GM12865 (cell line): ENCODE measurements around the gene STING1.
A peak's percentile ranks its signal among the peaks of the same experiment; 100 is the strongest.
"Not testable (repeated sequence)": the region's sequence is repeated elsewhere in the genome, so short reads cannot be mapped to it uniquely, and the experiment has no call there.

Experiments
- DNase-seq: peaks from one replicate; pipeline ENCODE4 v3.0.0; 2010; ENCODE audit warnings: low read depth
- H3K4me3 ChIP-seq: 2 replicates; pipeline ENCODE4 v1.5.1; 2011; ENCODE audit warnings: mild to moderate bottlenecking, low read depth, low read length, control low read depth
- TF ChIP-seq, protein P1 (sequence below): IDR thresholded peaks from 2 replicates; pipeline ENCODE4 v1.5.1; 2011; ENCODE audit warnings: low read length, control low read depth, low read depth, inconsistent platforms; ENCODE audit not compliant: insufficient read depth; ENCODE audit errors: missing control alignments

Gene STING1

DNA sequence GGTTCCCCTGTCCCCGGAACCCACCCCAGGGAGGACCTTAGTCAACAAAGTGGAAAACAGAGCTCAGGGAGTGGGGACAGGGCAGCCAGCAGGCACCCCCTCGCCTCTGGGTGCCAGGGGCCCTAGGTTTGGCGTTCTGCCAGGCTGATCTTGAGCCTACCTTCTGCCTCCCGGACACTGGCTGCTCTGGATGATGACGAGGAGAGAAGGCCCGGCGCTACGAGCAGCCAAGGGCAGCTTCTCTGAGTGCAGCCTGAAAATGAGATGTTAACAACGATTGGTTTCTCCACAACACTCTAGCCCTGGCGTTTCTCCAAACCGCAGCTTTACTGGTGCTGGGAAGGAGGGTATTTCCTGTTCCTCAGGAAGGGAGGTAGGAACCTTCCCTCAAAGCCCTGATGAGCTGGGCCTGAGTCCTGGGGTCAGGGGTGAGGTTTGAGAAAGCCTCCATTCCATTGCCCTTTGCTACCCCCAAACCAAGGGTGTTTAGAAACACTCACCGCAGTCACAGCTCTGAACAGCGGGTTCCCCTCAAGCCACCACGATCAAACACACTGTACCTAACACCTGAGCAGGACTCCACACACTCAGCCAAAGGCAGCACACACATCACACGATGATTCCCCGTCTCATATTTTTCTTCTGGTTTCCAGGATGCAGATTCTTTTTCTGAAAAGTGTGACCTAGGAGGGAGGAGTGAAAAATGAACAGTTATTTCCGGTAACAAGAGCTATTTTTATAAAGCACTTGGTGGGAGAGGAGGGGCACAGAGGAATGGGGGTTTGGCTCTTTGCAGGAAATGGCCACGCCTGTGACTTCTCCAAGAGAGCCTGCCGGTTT lies at the start of gene STING1:
STING1 (minus strand) TSS at position 709 of the 840 bp plus-strand sequence. CDS start 1,054 bp downstream, outside the sequence.
- TF ChIP-seq, protein P1, sequence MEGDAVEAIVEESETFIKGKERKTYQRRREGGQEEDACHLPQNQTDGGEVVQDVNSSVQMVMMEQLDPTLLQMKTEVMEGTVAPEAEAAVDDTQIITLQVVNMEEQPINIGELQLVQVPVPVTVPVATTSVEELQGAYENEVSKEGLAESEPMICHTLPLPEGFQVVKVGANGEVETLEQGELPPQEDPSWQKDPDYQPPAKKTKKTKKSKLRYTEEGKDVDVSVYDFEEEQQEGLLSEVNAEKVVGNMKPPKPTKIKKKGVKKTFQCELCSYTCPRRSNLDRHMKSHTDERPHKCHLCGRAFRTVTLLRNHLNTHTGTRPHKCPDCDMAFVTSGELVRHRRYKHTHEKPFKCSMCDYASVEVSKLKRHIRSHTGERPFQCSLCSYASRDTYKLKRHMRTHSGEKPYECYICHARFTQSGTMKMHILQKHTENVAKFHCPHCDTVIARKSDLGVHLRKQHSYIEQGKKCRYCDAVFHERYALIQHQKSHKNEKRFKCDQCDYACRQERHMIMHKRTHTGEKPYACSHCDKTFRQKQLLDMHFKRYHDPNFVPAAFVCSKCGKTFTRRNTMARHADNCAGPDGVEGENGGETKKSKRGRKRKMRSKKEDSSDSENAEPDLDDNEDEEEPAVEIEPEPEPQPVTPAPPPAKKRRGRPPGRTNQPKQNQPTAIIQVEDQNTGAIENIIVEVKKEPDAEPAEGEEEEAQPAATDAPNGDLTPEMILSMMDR = no peak
- peak; percentile 77 for DNase-seq
- H3K4me3 ChIP-seq = peak within 1 kb of the TSS; percentile 73

DNA sequence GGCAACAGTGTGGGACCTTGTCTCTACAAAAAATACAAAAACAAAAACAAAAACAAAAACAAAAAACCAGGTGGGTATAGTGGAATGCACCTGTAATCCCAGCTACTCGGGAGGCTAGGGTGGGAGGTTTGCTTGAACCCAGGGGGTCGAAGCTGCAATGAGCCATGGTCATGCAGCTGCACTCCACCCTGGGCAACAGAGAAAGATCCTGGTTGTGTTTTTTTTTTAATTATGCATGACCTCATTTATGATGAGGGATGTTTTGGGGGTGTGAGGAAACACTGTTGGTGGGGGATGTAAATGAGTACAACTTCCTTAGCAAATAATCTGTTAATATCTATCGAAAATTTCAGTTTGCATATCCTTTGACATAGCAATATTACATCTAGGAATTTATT lies 49.2 kb upstream of the STING1 start:
- TF ChIP-seq, protein P1 = no peak
- peak overlapping the region; percentile 72 for H3K4me3 ChIP-seq
- no peak for DNase-seq

DNA sequence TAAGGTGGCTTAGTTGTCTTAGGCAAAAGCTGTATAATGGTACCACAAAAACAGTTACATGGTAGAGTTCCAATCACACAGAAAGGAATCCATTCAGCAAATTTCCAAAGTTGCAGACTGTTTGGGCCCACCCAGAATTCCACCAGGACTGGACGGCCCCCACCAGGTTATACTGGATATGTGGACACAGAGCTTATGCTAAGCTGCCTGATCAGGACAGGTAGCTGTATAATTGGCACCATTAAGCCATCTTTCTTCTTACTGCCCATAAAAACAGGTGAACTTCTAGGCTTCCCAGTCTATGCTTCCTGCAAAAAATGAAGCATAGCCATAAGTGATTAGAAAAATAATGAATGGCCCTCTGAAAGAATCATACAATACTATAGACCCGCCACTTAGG lies 47.5 kb upstream of the STING1 start:
- not testable (repeated sequence) for DNase-seq
- peak overlapping the region; percentile 72 for H3K4me3 ChIP-seq

GRCh38 chr5:139528695-139529094 lies 46.1 kb upstream of the STING1 start:
- peak overlapping the region; percentile 72 for H3K4me3 ChIP-seq

GRCh38 chr5:139527896-139528467 lies 45.4 kb upstream of the STING1 start:
- peak overlapping the region; percentile 72 for H3K4me3 ChIP-seq
- DNase-seq = not testable (repeated sequence)

More at GRCh38 chr5:139528695-139529094, 46.1 kb upstream of the STING1 start:
- not testable (repeated sequence) for DNase-seq

- peak overlapping the region; percentile 72 for H3K4me3 ChIP-seq
- peak; percentile 54 for DNase-seq
Measured at GRCh38 chr5:139527090-139527470, 44.5 kb upstream of the STING1 start.

DNA sequence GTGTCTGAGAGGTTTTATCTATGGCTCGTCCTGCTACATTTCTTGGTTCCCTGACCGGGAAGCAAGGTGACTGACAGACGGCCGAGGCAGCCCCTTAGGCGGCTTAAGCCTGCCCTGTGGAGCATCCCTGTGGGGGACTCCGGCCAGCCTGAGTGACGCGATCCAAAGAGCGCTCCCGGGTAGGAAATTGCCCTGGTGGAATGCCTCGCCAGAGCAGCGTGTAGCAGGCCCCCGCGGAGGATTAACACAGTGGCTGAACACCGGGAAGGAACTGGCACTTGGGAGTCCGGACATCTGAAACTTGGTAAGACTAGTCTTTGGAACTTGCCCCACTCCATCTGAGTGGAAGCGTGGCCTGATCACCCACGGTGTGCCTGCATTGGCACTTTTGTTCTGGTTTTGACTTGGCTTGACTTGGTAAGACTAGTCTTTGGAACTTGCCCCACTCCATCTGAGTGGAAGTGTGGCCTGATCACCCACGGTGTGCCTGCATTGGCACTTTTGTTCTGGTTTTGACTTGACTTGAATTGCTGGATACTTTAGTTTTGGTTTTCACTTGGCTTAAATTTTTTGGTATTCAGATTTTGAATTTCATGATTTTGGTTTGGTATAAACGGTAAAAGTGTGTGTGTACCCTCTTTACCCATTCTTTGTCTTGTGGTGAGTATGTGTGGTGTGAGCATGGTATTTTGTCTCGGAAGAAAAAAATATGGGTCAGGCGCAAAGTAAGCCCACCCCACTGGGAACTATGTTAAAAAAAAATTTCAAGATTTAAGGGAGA lies 43.9 kb upstream of the STING1 start:
- H3K4me3 ChIP-seq = peak overlapping the region; percentile 72
- DNase-seq = not testable (repeated sequence)

DNA sequence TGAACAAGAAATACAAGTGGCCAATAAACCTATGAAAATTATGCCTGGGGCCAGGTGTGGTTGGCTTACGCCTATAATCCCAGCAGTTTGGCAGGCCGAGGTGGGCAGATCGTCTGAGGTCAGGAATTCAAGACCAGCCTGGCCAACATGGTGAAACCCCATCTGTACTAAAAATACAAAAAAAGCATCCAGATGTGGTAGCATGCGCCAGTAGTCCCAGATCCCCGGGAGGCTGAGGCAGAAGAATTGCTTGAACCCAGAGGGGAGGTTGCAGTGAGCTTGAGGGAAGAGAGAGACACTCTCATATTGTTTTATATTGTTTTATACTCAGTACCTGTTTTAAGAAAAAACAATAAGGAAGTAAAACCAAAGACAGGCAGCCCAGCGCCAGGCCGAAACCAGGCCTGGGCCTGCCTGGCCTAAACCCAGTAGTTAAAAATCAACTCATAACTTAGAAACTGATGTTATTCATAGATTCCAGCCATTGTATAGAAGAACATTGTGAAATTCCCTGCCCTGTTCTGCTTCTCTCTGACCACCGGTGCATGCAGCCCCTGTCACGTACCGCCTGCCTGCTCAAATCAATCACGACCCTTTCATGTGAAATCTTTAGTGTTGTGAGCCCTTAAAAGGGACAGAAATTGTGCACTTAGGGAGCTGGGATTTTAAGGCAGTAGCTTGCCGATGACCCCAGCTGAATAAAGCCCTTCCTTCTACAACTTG lies 43.2 kb upstream of the STING1 start:
- peak; percentile 62 for DNase-seq
- H3K4me3 ChIP-seq = peak overlapping the region; percentile 72

GRCh38 chr5:139524940-139525585 lies 42.5 kb upstream of the STING1 start:
- TF ChIP-seq, protein P1 = no peak
- H3K4me3 ChIP-seq = peak overlapping the region; percentile 72
- DNase-seq = peak; percentile 58
